GM21717 (cell line): ENCODE data around the gene FAM181A.

ENCODE experiments used
- ATAC-seq: cut with Tn5 transposase; IDR thresholded peaks from one replicate; pipeline ENCODE4 v1.9.1; 2021; ENCODE audit warnings: mild to moderate bottlenecking, moderate library complexity; ENCODE audit not compliant: unreplicated experiment

Gene FAM181A

GRCh38 chr14:93947282-93947681 is 20.1 kb downstream of the FAM181A start:
- no peak for ATAC-seq

GRCh38 chr14:93949511-93950075 is 22.4 kb downstream of the FAM181A start:
- no peak for ATAC-seq

GRCh38 chr14:93950948-93951634 is 23.9 kb downstream of the FAM181A start:
- ATAC-seq = no peak

GRCh38 chr14:93951635-93952540 is 24.7 kb downstream of the FAM181A start:
- ATAC-seq = no peak

- no peak for ATAC-seq
Measured at GRCh38 chr14:93952829-93953228, 25.7 kb downstream of the FAM181A start.

- no peak for ATAC-seq
Measured at GRCh38 chr14:93953263-93953662, 26.1 kb downstream of the FAM181A start.

- no peak for ATAC-seq
Measured at GRCh38 chr14:93953739-93954515, 26.8 kb downstream of the FAM181A start.

- no peak for ATAC-seq
Measured at GRCh38 chr14:93954516-93954830, 27.3 kb downstream of the FAM181A start.

GRCh38 chr14:93954900-93955849 is 28.0 kb downstream of the FAM181A start:
- peak; percentile 36 for ATAC-seq

- no peak for ATAC-seq
Measured at GRCh38 chr14:93955850-93956481, 28.8 kb downstream of the FAM181A start.

- no peak for ATAC-seq
Measured at GRCh38 chr14:93956514-93957332, 29.6 kb downstream of the FAM181A start.

GRCh38 chr14:93957333-93957710 is 30.2 kb downstream of the FAM181A start:
- no peak for ATAC-seq

- no peak for ATAC-seq
Measured at GRCh38 chr14:93957751-93958566, 30.8 kb downstream of the FAM181A start.

- ATAC-seq = no peak
Measured at GRCh38 chr14:93958567-93959238, 31.6 kb downstream of the FAM181A start.

GRCh38 chr14:93959239-93960107 is 32.3 kb downstream of the FAM181A start:
- peak; percentile 73 for ATAC-seq

- no peak for ATAC-seq
Measured at GRCh38 chr14:93960108-93960475, 32.9 kb downstream of the FAM181A start.
